NCI-H2081 (cell line): ENCODE results near the gene TAB2.

Source experiments
- DNase-seq, 2 experiments: peaks; one replicate each; lab custom pipeline; 2025; lab: John Stamatoyannopoulos, UW

Gene TAB2

DNA sequence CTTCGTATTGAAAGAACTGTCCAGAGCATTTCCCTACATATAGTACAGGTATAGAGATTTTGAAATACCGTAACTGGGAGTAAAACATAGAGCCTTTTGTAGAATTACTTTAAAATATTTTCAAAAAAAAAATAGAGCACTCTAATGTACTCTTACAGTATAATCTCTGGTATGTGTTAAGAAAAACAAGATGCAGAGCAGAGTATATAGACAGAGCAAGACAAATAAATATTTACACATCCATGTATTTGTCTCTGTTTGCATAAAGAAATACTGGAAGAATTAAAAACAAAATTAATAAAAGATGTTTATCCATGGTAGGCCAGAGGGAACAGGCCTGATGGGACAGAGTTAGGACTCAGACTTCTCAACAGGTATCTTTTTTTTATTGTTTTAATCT is 54.5 kb downstream of the TAB2 start:
- no peak for DNase-seq

DNA sequence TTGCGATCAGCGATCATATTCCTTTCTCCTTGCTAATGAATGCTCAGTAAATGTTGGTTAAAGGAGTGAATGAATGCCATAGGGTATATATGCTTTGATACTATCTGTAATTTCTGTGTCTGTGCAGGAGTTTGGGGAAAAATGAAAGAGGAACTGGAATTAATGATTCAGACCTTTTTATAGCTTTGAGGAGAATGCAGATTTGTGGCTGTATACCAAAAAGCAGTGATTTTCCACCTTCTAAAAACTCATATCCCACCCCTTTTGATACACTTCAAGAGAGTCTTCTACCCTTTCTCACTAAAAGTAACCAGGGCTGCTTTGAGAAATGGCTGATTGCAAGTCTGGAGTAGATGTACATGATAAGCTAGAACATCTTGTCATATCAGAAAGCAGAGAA is 56.0 kb downstream of the TAB2 start:
- no peak for DNase-seq

DNA sequence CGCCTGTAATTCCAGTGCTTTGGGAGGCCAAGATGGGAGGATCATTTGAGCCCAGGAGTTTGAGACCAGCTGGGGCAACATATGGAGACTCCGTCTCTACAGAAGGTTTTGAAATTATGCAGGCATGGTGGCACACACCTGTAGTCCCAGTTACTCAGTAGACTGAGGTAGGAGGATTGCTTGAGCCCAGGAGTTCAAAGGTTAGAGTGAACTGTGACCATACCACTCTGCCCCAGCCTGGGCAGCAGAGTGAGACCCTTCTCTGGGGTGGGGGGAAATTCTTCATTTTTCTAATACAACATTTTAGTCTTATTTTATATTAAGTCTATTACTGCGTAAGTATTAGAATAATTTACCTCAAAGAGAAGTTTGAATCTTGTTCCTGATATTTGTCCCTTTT is 62.5 kb downstream of the TAB2 start:
- DNase-seq = no peak

DNA sequence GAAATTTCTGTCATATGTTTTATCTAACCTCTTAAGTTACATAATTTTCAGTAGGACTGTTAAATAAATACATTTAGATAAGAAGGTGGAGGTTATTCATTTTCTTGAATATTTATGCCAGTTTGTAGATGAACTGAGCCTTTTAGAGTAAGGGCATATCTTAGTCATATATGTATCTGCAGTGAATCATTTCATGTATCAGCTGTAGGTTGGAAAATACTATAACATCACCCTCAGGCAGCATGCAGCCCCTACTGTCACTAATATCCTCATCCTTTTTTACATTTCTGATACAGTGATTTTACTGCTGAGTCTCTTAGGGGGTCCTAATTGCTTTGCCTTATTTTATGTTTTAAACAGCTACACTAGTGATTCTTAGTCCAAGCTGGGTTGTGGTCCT is 63.0 kb downstream of the TAB2 start:
- DNase-seq = no peak

DNA sequence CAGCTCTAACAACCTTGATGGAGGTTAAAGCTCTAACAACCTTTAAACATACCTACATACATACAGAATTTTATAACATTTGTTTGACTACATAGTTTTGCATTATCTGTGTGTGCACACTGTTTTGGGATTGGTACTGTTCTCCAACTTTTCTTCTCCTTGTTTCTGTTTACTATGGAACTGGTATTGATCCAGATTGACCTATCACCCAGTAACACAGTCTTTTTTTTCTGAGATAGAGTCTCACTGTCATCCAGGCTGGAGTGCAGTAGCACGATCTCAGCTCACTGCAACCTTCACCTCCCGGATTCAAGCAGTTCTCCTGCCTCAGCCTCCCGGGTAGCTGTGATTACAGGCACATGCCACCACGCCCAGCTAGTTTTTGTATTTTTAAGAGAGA is 65.9 kb downstream of the TAB2 start:
- no peak for DNase-seq

DNA sequence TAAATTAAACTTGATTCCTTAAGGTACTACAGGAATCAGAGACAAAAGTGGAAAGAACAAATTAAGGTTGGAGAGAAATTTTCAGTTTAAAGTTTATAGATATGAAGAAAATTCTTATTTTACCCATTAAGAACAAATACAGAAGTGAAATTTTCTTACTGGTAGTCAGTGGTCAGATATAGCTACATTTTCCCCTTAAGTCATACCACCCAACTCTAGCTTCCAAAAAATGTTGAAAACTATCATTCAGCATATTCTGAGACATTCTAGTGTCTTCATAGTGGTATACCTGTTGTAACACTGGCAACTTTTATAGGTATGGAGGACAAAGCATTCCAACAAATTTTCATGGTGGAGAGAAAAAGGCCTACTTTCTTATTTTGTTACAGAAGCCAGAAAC is 67.0 kb downstream of the TAB2 start:
- DNase-seq = no peak

DNA sequence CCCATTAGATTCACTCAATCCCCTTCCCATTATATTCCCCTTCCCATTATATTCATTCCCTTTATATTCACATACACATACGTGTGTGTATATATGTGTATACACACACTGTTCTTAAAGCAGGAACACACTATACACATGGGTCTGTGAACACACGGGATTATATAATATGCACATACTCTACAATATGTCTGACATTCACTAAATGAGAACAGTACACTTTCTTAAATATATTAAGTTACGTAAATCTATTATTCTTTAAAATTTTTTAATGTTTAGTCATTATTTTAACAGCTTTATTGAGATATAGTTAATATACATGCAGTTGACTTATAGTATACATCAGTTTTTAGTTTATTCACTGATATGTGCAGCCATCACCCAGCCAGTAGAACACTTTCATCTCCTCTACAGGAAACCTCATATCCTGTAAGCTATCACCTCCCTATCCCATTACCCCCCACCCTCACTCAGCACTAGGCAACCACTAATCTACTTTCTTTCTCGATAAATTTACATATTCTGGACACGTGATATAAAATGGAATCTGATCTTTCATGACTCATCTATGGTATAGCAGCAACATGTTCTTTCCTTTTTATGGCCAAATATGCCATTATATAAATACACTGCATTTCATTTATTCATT is 68.6 kb downstream of the TAB2 start:
- DNase-seq = no peak

DNA sequence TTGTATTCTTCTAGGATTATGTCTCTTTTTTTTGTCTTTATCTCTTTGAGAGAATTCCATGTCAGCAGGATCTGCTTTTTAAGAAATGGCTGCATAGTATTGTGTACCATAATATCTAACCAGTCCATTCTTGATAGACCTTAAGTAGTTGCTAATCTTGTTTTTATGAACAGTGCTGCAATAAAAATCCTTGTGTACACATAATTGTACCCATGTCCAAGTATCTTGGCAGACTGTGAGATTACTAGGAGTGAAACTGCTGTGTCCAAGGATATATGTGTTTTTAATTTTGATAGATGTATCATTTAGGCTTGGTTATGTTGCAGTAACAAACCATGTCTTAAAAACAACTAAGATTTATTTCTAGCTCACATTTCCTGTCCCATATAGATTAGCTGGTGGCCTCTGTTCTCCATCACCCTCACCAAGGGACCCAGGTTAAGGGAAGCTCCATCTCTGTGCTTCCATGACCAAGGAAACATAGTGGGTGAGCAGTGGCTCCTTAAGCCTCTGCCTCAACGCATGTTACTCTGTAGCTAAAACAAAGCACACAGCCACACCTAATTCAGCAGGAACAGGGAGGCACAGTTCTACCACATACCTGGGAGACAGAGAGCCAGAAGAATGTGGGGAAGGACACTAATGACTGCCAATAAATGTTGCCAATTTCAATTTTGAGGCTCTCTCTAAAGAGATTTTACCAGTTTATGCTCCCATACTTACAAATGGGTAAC is 70.4 kb downstream of the TAB2 start:
- DNase-seq = no peak

DNA sequence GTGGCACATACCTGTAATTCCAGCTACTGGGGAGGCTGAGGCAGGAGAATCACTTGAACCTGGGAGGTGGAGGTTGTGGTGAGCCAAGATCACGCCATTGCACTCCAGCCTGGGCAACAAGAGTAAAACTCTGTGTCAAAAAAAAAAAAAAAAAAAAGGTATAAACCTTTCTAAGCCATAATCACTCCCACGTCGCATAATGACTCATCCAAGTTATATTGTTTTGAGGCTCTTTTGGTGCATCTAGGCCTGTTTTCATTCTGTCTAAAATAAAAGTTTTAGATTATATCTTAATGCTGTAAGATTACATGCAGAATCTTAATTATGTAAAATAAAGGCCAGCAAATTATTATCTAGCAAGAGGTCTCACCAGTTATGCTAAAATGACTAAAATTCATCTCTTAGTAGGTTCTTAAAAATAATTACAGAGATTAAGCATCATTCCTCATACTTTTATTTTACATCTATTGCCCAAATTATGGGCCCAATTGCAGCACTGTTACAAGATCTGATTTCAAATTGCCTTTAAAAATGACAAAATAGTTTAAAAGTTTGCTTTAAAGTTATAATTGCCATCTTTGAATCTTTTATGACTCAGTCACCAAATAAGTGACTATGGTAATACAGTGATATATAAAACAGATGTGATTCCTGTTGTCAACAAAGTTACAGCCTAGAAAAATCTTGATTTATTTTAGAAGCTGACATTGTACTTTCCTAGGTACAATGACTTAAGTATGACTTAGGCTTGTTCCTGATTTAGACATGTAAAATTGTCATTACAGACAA is 72.2 kb downstream of the TAB2 start:
- DNase-seq = no peak

DNA sequence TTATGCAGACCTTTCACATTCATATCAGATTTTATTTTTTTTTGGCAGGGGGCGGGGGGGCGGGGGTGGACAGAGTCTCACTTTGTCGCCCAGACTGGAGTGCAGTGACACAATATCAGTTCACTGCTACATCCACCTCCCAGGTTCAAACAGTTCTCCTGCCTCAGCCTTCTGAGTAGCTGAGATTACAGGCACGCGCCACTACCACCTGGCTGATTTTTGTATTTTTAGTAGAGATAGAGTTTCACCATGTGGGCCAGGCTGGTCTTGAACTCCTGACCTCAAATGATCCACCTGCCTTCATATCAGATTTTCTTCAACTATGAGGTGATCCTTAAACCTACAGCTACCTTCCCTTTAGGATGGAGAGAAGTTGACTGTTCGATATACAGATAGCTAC is 74.6 kb downstream of the TAB2 start:
- DNase-seq = no peak

DNA sequence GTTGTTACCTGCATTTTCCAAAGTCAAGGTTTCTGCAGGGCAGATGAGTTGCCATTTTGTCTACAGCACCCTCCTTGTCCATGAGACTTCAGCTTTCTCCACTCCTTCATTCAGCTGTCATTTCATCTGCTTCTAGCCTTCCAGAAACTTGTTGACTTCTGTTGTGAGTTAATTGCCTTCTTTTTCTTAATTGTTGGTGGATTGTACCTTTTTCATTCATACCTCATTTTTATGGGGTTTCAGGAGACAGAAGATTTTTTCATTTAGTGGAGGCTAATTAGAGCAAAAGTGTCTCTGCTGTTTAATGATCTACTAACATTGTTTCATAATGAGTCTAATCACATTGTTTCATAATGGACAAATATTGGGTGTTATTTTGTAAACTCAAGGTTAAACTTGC is 75.0 kb downstream of the TAB2 start:
- no peak for DNase-seq

DNA sequence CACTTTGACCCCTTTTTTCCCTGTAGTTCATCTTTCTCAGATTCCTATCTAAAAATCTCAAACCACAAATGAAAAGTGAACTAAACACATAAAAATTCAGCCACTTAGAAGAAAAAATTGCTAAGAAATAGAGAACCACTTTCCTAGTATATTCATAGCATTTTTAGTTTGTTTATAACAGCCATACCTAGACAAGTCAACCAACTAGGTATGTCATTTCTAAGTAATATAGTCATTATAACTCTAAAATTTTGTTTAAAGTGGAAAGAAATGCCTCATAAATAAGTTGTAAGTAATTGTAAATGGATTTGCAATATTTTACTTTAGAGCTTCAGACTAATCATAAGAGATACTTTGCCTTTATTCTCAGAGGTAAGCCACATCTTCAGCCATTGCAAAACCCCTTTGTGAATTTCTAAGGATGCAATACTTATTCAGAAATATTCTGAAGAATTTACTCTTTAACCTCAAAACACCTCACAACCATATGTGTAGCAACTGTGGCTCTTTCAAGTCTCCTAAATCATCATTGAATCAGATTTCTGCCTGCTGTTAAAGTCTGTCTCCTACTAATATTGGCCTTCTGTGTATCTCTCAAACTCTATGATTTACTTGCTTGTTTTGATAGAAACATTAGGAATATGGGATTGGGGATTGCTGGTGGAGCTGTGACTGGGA is 75.6 kb downstream of the TAB2 start:
- no peak for DNase-seq

DNA sequence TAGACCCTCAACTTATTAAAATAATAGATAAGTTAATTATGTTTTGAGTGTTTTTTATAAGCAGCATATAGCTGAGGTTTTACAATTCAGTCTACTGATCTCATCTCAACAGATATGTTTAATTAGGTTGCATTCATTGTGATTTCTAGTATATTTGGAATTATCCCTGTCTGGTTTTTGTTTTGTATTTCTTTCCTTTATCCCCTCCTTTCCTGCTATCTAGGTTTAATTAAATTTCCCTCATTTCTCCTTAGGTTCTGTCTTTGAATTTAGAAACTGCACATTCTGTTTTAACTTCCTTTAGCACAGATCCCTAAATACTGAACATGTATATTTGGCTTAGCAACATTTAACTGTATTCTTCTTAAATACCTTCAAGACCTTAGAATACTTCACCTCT is 77.7 kb downstream of the TAB2 start:
- DNase-seq = no peak

DNA sequence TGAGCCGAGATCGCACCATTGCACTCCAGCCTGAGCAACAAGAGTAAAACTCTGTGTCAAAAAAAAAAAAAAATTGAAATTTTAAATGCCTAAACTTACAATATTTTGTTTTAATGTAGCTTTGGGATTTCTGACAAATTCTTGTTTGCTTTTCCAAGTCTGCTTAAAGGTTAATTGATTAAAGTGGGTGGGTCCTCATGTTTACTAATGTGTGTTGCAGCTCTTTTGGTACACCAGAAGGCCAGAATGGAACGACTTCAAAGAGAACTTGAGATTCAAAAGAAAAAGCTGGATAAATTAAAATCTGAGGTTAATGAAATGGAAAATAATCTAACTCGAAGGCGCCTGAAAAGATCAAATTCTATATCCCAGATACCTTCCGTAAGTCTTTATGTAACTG is 79.9 kb downstream of the TAB2 start:
- DNase-seq = no peak

DNA sequence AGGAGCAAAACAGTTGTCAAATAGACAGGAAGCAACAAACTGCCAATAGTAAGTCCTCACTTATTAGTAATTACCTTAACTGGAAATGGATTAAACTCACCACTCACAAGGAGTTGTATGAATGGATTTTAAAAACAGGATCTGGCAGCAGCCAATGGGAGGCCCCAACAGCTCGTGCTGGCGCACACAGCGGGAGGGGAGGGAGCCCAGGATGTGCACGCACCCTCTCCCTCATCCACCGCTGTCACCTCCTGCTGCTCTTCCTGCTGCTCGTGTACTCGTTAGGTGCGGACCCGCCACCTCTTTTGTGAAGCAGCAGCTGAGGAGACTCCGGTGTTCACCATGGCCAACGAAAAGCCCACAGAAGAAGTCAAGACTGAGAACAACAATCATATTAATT is 82.5 kb downstream of the TAB2 start, which contains the start of gene SUMO4:
Gene SUMO4 (plus strand): TSS at position 213 of the 400 bp plus-strand sequence. CDS start 130 bp downstream, at position 343.
- DNase-seq = no peak

DNA sequence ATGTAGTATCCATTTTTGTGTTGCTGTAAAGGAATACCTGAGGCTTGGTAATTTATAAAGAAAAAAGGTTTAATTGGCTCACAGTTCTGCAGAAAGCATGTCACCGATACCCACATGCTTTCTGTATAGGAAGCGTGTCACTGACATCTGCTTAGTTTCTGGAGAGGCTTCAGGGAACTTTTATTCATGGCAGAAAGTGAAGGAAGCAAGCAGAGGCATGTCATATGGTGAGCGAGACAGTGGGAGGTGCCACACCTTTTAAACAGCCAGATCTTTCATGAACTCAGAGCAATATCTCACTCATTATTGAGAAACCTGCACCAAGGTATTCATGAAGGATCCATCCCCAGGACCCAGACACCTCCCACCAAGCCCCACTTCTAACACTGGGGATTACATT is 86.0 kb downstream of the TAB2 start:
- no peak for DNase-seq

DNA sequence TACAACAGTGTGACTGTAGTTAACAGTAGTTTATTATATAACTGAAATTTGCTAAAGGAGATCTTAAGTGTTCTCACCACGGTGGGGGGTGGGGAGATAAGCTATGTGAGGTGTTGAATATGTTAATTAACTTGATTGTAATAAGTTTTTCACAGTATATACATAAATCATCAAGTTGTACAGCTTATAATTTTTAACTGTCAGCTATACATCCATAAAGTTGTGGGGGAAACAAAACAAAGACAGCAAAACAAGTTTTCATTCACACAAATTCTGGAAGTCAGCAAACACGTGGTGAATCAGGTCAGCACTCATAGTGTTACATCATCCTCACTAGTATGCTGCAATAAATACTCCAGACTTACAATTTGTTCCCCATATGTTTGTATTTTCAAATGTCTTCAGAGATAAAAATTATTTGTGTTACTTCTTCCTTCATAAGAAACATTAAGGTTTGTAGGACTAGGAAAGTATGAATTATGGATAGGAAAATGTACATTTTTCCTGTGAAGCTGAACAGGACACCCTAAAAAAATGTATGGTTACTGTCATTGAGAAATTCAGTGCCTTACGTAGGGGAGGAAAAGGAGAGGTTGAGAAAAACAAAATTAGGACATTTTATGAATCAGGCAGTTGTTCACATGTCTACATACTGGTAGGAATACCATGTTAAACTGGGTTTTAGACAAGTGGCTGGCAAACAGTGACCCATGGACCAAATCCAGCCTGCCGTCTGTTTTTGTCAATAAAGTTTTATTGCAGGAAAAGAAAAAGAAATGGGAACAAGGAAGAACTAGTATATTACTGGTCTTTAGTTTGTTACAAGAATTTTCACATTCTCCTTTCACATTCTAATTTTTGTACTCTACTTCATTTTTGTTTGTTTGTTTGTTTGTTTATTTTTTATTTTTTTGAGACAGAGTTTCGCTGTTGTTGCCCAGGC is 88.6 kb downstream of the TAB2 start:
- DNase-seq = no peak

DNA sequence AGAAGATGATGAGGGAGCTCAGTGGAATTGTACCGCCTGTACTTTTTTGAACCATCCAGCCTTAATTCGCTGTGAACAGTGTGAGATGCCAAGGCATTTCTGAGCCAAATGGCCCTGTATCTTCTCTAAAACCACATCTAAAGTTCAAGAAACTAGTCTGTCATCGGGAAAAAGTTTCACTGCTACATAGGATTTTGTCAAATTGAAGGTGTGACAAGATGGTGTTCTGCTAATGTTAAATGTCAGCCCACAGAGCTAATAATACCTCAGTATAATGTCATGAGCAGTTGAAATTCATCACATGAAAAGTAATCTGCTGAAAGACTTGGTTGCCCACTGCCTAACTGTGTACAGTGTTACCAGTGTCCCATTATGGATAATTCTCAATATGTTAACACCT is 92.1 kb downstream of the TAB2 start:
- DNase-seq = no peak

DNA sequence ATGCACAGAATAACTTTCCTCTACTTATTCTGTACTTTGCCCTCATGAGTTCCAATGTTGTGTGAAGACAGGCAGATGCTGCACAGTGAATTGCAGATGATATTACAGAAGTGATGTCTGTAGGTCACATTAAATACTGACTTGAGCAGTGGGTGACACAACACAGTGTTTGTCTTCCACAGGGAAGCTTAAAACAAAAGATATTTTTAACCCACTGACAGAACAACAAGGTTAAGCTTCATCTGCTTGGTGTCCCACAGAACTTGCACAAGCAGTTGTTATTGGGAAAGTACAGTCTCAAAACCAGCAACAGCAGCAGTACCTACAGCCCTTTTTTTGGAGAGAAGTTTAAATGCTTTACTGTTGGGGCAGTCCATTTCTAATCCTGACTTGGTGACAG is 93.0 kb downstream of the TAB2 start:
- no peak for DNase-seq

DNA sequence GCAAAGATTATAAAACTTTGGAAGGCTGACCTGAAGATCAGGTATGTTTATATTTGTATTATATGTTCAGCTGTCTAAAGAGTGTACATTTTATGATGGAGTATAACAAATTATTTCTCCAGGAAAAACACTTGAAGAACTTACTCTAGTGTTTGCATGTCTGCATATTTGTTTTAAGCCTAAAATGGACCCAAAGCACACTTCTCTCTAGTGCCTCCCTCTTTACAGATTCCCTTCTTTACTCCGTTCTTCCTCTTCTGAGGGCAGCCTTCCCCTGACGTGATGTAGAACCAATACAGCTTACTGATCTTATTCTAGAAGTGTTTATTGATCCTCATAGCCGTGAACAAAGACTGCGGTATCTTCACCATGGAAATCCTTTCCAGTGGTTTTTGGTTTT is 96.5 kb downstream of the TAB2 start:
- DNase-seq = no peak

DNA sequence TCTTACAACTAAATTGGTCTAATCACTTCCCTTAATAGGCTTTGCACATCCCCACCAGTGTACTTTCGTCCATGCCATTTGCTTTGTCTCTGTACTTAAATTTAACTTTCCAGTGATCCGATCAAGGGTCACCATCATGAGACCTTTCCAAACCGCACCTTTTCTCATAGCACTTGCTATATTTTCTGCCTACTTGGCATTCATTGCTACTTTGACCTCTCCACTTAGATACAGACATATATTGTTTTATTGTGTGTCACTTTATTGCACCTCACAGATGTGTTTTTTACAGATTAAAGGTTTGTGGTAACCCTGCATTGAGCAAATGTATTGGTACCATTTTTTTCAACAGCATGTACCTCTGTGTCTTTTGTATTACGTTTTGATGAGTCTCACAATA is 97.3 kb downstream of the TAB2 start:
- DNase-seq = no peak
